ENCODE measurements around the gene DPP3. TPM values are rescaled to one million over a fixed set of nuclear protein-coding genes. Genes with fewer than 3 reads are reported as not detected.

DPP3 gene
- polyA plus RNA-seq, 3 donors = 22.4 to 37.0 (median 26.7) TPM

GRCh38 chr11:66466225-66467033 lies 13.8 kb upstream of the DPP3 start, which contains the start of gene PELI3:
PELI3 (plus strand) TSS chr11:66466905; CDS start chr11:66468129, 1,224 bp downstream.
- Mint-ChIP-seq H3K9me3 (peaks cover 0 to 3% (median 0%) of the 10 kb centered on the region in 7 donors), H3K27ac (peak within 1 kb of the TSS; percentile 87 to 97 (median 90)), H3K4me1 (peaks cover 40% of the 10 kb centered on the region), H3K4me3 (peak within 1 kb of the TSS; percentile 88 to 91), H3K36me3 (peaks cover 17 to 27% of the 10 kb centered on the region in 2 donors), H3K27me3 (ENCODE audit: low read depth in 3 of 3) (peaks cover 0 to 5% (median 2%) of the 10 kb centered on the region in 3 donors)
- no peaks in the 10 kb centered on the region for H3K27me3 ChIP-seq (ENCODE audit: control insufficient read depth in 2 of 2, insufficient read depth in 2 of 2, low read length in 2 of 2)
- TF ChIP-seq, protein P1, sequence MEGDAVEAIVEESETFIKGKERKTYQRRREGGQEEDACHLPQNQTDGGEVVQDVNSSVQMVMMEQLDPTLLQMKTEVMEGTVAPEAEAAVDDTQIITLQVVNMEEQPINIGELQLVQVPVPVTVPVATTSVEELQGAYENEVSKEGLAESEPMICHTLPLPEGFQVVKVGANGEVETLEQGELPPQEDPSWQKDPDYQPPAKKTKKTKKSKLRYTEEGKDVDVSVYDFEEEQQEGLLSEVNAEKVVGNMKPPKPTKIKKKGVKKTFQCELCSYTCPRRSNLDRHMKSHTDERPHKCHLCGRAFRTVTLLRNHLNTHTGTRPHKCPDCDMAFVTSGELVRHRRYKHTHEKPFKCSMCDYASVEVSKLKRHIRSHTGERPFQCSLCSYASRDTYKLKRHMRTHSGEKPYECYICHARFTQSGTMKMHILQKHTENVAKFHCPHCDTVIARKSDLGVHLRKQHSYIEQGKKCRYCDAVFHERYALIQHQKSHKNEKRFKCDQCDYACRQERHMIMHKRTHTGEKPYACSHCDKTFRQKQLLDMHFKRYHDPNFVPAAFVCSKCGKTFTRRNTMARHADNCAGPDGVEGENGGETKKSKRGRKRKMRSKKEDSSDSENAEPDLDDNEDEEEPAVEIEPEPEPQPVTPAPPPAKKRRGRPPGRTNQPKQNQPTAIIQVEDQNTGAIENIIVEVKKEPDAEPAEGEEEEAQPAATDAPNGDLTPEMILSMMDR (IDR thresholded peaks at IDR 0.05) = no peak
- H3K4me1 ChIP-seq (ENCODE audit: control insufficient read depth in 1 of 2, insufficient read depth in 2 of 2, low read length in 2 of 2) = peaks cover 24 to 39% of the 10 kb centered on the region in 2 donors
- peak within 1 kb of the TSS; percentile 47 to 87 for H3K27ac ChIP-seq (ENCODE audit: low read depth in 1 of 2, low read length in 2 of 2)
- peaks cover 22% of the 10 kb centered on the region for H4K20me1 ChIP-seq (ENCODE audit: insufficient read depth, low read length)
- no peaks in the 10 kb centered on the region for H3K9me3 ChIP-seq (replicated peaks in 1 of 2; ENCODE audit: control insufficient read depth in 1 of 2, insufficient read depth in 1 of 2, low read length in 2 of 2)
- peak within 1 kb of the TSS; percentile 50 to 86 (median 70) for H3K4me3 ChIP-seq (replicated peaks in 1 of 3; ENCODE audit: low read depth in 2 of 3, low read length in 3 of 3)
- H3K36me3 ChIP-seq (replicated peaks in 1 of 2; ENCODE audit: control insufficient read depth in 1 of 2, insufficient read depth in 2 of 2, low read length in 2 of 2) = peaks cover 0 to 17% of the 10 kb centered on the region in 2 donors
- H3K79me2 ChIP-seq (ENCODE audit: insufficient read depth, low read length) = no peaks in the 10 kb centered on the region
- peak within 1 kb of the TSS; percentile 72 for H3K9ac ChIP-seq (ENCODE audit: insufficient read depth, low read length, poor library complexity, severe bottlenecking)
- WGBS (ENCODE audit: insufficient coverage) = under 1% methylated on average over 49 of the region's 63 CpGs
- peak within 1 kb of the TSS; percentile 98 for H2AFZ ChIP-seq (ENCODE audit: insufficient read depth, low read depth, low read length, poor library complexity, severe bottlenecking)
- intact Hi-C loops (cut with micrococcal nuclease) = loop anchor here (2.0 kb wide), 2 partner anchors 14 to 28 kb away; partner anchors contain the start of genes DPP3 (in 2 of the 2) and MRPL11 (in 1 of the 2)
- DNase-seq = peak; percentile 91 to 93 (median 92)
- H3K4me2 ChIP-seq (replicated peaks; ENCODE audit: extremely low read depth, low read length, poor library complexity, severe bottlenecking) = peak within 1 kb of the TSS; percentile 87

- no peak for DNase-seq
These were observed 13.1 kb upstream of the DPP3 start for GRCh38 chr11:66467034-66467659.

More at GRCh38 chr11:66467034-66467659, 13.1 kb upstream of the DPP3 start:
- Mint-ChIP-seq H3K9me3 (peaks cover 0 to 3% (median 0%) of the 10 kb centered on the region in 7 donors), H3K4me3 (peak overlapping the region; percentile 88 to 91), H3K27me3 (ENCODE audit: low read depth in 3 of 3) (peaks cover 0 to 5% (median 2%) of the 10 kb centered on the region in 3 donors), H3K4me1 (peaks cover 32% of the 10 kb centered on the region), H3K36me3 (peaks cover 18 to 29% of the 10 kb centered on the region in 2 donors), H3K27ac (peak overlapping the region; percentile 32 to 97 (median 90))
- Histone ChIP-seq H4K20me1 (ENCODE audit: insufficient read depth, low read length) (peaks cover 22% of the 10 kb centered on the region), H3K4me3 (replicated peaks in 1 of 3; ENCODE audit: low read depth in 2 of 3, low read length in 3 of 3) (peak overlapping the region; percentile 44 to 86 (median 60)), H3K79me2 (ENCODE audit: insufficient read depth, low read length) (no peaks in the 10 kb centered on the region), H3K9me3 (replicated peaks in 1 of 2; ENCODE audit: control insufficient read depth in 1 of 2, insufficient read depth in 1 of 2, low read length in 2 of 2) (no peaks in the 10 kb centered on the region), H3K27ac (ENCODE audit: low read depth in 1 of 2, low read length in 2 of 2) (peak overlapping the region in 1 of 2 donors; percentile 46), H3K9ac (ENCODE audit: insufficient read depth, low read length, poor library complexity, severe bottlenecking) (peak overlapping the region; percentile 61), H2AFZ (ENCODE audit: insufficient read depth, low read depth, low read length, poor library complexity, severe bottlenecking) (peak overlapping the region; percentile 49), H3K4me2 (replicated peaks; ENCODE audit: extremely low read depth, low read length, poor library complexity, severe bottlenecking) (peak overlapping the region; percentile 87), H3K4me1 (ENCODE audit: control insufficient read depth in 1 of 2, insufficient read depth in 2 of 2, low read length in 2 of 2) (peaks cover 19 to 34% of the 10 kb centered on the region in 2 donors), H3K27me3 (ENCODE audit: control insufficient read depth in 2 of 2, insufficient read depth in 2 of 2, low read length in 2 of 2) (no peaks in the 10 kb centered on the region), H3K36me3 (replicated peaks in 1 of 2; ENCODE audit: control insufficient read depth in 1 of 2, insufficient read depth in 2 of 2, low read length in 2 of 2) (peaks cover 0 to 20% of the 10 kb centered on the region in 2 donors)
- TF ChIP-seq, protein P1 (IDR thresholded peaks at IDR 0.05) = peak; percentile 53
- intact Hi-C loops (cut with micrococcal nuclease) = loop anchor here (2.0 kb wide), 2 partner anchors 14 to 28 kb away; partner anchors contain the start of genes DPP3 (in 2 of the 2) and MRPL11 (in 1 of the 2)
- WGBS (ENCODE audit: insufficient coverage) = 1% methylated on average over 68 of the region's 72 CpGs

Measured in CD14-positive monocyte (primary cell).